IPS DF 6.9 (cell line): ENCODE measurements around the gene EFEMP1.

Source experiments
- DNase-seq: peaks from one replicate; pipeline ENCODE4 v3.0.0-alpha.2; 2013; ENCODE audit warnings: low read depth, low spot score
- H3K27ac ChIP-seq: one replicate; pipeline ENCODE4 v1.5.1; 2013; ENCODE audit warnings: low read length, control low read depth
- H3K27me3 ChIP-seq: 2 replicates; pipeline ENCODE4 v1.6.1; 2013; ENCODE audit warnings: mild to moderate bottlenecking, low read length; ENCODE audit not compliant: control insufficient read depth, insufficient read depth
- H3K36me3 ChIP-seq: 2 replicates; pipeline ENCODE4 v1.6.1; 2013; ENCODE audit warnings: low read length; ENCODE audit not compliant: control insufficient read depth, insufficient read depth
- H3K4me1 ChIP-seq: 2 replicates; pipeline ENCODE4 v1.6.1; 2013; ENCODE audit warnings: low read length; ENCODE audit not compliant: control insufficient read depth, insufficient read depth
- H3K4me3 ChIP-seq: 2 replicates; pipeline ENCODE4 v1.5.1; 2013; ENCODE audit warnings: mild to moderate bottlenecking, low read length
- H3K9me3 ChIP-seq: 2 replicates; pipeline ENCODE4 v1.6.1; 2013; ENCODE audit warnings: low read length, inconsistent platforms; ENCODE audit not compliant: control insufficient read depth, insufficient read depth
- WGBS: extraction: QIAGEN DNeasy Blood & Tissue Kit; methylation state at CpG from one replicate; pipeline ENCODE4 v1.1.7; 2013; ENCODE audit warnings: mixed read lengths, missing lambda C conversion rate; ENCODE audit not compliant: insufficient read length, insufficient coverage; 5-methylcytosine and 5-hydroxymethylcytosine counted together

Gene EFEMP1

DNA sequence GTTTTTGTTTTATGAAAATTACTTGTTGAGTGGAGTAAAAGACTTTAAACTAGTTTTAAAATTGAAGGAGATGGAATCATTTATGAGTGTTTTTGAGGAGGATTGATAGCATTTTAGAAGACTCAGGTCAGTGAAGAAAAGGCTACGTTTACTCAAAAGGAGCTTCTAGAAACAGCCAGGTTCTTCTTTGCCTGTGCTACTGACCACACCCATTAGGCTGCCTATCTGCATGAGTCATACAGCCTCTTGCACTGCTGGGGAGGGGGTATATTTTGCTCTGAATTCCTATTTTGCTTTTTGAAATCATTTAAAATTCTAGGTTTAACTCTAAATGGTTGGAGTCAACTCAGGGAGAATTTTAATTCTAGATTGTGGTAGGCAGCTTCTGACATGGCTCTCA, 22.3 kb downstream of the EFEMP1 start:
- DNase-seq, result no peak
- WGBS, result no CpG with 5 or more reads among the region's 1 CpG
- no peaks in the 10 kb centered on the region for H3K9me3 ChIP-seq
- H3K27ac ChIP-seq, result no peak overlapping the region
- H3K4me1 ChIP-seq, result no peaks in the 10 kb centered on the region
- H3K27me3 ChIP-seq, result no peaks in the 10 kb centered on the region
- H3K4me3 ChIP-seq, result no peak overlapping the region
- H3K36me3 ChIP-seq, result no peaks in the 10 kb centered on the region

DNA sequence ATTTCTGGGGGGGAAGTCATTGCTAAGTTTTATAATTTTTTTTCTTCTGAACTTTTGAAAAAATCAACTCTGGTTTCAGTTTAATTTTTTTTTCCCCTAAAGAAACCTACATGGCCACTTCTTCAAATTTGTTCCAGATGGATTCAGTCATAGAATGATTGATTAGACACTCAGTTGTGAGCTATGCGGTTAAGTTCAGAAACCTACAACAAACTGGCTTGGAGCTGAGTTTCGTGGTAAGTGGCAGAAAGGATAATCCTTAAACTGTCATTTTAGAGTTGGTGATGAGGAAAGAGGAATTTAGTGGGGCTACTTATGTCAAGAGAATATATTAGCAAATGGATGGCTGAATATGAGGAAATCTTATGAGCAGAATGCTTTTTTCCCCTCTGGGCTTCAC, 23.7 kb downstream of the EFEMP1 start:
- H3K4me1 ChIP-seq, result no peaks in the 10 kb centered on the region
- no peak overlapping the region for H3K27ac ChIP-seq
- H3K27me3 ChIP-seq, result no peaks in the 10 kb centered on the region
- no peak for DNase-seq
- no peak overlapping the region for H3K4me3 ChIP-seq
- H3K9me3 ChIP-seq, result no peaks in the 10 kb centered on the region
- no CpG with 5 or more reads among the region's 2 CpGs for WGBS
- H3K36me3 ChIP-seq, result no peaks in the 10 kb centered on the region

DNA sequence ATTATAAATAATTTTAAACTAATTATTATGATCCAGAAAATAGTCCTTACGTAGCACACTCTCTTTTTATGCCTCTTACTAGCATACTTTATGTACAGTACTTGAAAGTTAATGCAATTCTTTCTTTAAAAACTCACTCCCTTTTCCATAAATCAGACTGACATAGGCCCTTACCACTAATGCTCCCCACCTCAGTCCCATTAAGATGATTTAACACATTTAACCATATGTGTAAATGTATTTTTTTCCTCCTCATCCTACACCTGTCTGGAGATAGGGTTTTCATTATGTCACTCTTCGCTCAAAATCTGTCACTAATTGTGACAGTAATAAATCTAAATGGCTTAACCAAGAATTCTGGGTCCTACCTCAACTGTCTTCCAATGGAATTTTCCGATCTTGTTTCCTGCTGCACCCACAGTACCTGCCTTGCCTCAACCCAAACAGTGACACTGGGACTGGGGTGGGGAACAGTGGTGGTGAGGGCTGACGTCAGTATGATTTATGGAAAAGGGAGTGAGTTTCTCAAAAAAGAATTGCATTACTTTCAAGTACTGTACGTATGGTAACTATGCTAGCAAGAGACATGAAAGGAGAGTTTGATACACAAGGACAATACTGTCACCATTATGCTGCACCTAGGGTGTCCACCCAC, 25.1 kb downstream of the EFEMP1 start:
- no CpG with 5 or more reads among the region's 5 CpGs for WGBS
- Histone ChIP-seq H3K27ac (no peak overlapping the region), H3K27me3 (no peaks in the 10 kb centered on the region), H3K36me3 (no peaks in the 10 kb centered on the region), H3K4me1 (no peaks in the 10 kb centered on the region), H3K9me3 (no peaks in the 10 kb centered on the region), H3K4me3 (no peak overlapping the region)
- DNase-seq, result no peak

DNA sequence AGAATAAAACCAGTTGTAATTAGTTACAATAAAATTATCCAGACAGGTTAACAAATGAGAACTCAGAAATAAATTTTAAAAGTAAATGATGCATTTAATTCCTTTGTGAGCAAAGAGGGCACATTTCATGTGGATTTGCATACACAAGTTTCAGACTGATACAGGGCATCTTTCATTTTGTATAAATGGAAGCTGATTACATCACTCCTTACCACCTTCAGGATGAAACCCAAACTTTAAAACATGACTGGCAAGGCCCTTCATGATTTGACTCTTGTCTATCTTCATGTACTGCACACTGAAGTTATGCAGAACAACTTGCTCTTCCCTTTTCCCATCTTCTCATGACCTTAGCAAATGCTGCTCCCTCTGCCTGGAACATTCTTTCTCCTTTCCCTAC, 26.9 kb downstream of the EFEMP1 start:
- no peak overlapping the region for H3K27ac ChIP-seq
- no peaks in the 10 kb centered on the region for H3K4me1 ChIP-seq
- no peaks in the 10 kb centered on the region for H3K27me3 ChIP-seq
- H3K36me3 ChIP-seq, result no peaks in the 10 kb centered on the region
- no peaks in the 10 kb centered on the region for H3K9me3 ChIP-seq
- DNase-seq, result no peak
- H3K4me3 ChIP-seq, result no peak overlapping the region

DNA sequence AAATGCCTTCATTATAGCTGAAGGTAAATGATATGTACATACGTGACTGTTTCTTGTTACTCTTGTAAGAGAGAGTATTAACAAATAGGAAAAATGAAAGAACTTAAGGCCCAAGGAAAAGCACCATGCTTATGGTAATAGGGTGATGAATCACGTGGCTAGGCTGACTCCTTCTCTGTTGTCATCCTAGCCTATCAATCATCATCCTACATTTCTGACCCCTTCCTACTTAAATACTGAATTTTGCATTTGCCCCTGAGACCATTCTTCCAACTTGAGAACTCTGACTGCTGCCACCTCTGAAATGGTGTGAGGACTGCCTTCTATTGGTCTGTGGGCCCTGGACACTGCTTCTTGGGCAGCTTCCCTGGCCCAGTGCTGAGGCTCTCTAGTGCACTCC, 28.9 kb downstream of the EFEMP1 start:
- DNase-seq, result no peak
- no CpG with 5 or more reads among the region's 2 CpGs for WGBS
- Histone ChIP-seq H3K27me3 (no peaks in the 10 kb centered on the region), H3K9me3 (no peaks in the 10 kb centered on the region), H3K4me3 (no peak overlapping the region), H3K36me3 (no peaks in the 10 kb centered on the region), H3K4me1 (no peaks in the 10 kb centered on the region), H3K27ac (no peak overlapping the region)

DNA sequence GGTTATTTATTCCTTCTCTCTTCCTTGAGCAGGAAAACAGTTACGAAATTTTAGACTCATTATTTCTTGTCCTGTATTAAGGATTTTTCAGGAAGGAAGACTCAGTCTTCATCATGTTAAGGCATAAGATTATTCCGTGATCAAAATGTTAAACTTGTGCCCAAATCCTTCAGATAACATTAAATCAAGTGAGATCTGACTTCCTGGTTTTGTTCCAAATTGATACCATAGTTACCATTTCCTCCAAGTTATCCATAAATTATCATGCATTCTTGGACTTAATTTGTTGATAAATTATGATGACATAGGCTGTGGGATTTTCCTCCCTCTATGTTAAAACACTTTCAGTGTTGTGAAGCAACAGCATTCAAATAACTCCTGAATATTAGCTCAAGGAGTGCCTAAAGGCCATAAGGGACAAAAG, 31.9 kb downstream of the EFEMP1 start:
- WGBS, result no CpG with 5 or more reads among the region's 2 CpGs
- Histone ChIP-seq H3K9me3 (no peaks in the 10 kb centered on the region), H3K4me3 (no peak overlapping the region), H3K4me1 (peaks cover 1% of the 10 kb centered on the region; the same call in 1 of the 2 replicates), H3K36me3 (no peaks in the 10 kb centered on the region), H3K27me3 (no peaks in the 10 kb centered on the region), H3K27ac (no peak overlapping the region)
- DNase-seq, result no peak

DNA sequence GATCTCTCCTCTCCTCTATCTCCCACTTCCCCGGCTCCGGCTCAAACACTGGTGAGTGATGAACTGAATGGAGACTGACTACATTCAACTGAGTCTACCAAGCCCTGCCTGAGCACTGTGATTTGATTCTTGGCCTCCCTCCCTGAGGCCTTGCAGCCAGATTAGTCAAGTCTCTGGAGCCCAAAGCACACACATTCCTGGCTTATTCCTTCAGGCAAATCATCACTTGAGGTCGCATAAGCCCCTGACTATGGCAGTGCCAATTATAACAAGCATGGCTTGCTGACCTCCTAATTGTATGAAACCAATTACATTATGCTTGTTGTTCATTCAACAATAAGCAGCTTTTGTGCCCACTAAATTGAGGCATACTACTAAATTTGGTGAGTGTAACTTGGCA, 34.6 kb downstream of the EFEMP1 start:
- Histone ChIP-seq H3K4me3 (no peak overlapping the region), H3K36me3 (no peaks in the 10 kb centered on the region), H3K4me1 (peaks cover 1% of the 10 kb centered on the region; the same call in 1 of the 2 replicates), H3K27ac (no peak overlapping the region), H3K27me3 (no peaks in the 10 kb centered on the region), H3K9me3 (no peaks in the 10 kb centered on the region)
- no CpG with 5 or more reads among the region's 3 CpGs for WGBS
- no peak for DNase-seq

DNA sequence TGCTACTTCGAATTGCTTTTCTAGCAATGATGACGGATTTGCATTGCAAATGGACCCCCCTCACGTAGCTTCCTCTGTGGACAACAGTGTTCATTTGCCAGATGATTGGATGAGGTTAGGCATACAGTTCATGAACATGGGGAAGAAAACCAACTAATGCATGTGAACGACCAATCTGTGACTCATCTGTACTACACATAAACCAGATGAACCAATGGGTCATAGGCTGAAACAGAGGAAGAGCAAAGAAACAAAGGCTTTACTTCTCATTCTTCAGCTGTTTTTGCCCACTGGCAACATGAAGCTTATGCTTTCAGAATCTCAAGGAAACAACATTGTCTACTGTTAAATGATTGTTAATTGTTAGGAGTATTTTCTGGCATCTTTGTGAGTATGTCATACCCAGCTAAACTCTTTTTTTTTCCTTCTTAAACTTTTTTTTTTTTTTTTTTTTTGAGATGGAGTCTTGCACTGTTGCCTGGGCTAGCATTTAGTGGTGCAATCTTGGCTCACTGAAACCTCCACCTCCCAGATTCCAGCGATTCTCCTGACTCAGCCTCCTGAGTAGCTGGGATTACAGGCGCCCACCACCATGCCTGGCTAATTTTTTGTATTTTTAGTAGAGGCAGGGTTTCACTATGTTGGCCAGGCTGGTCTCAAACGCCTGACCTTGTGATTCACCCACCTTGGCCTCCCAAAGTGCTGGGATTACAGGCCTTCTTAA, 35.5 kb downstream of the EFEMP1 start:
- H3K27ac ChIP-seq, result no peak overlapping the region
- no peak for DNase-seq

DNA sequence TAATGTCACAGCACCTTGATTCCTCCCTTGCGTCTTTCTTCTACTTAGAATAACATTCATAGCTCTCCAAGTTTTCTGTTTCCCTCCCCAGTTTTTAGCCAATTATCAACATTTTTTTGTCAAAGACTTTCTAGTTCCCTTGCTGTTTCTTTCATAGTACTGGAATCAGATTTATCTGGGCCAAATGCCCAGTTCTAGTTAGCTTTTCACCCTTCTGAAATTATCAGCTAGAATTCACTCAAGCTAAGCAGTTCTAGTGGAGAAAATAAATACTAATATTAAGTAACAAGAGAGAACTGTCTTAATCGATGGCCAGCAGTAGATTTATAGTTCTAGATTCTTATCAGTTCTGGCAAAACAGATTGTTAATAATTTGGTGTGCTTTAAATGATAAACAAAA, 36.2 kb downstream of the EFEMP1 start:
- no peak overlapping the region for H3K27ac ChIP-seq
- H3K4me3 ChIP-seq, result no peak overlapping the region
- H3K9me3 ChIP-seq, result no peaks in the 10 kb centered on the region
- no peaks in the 10 kb centered on the region for H3K36me3 ChIP-seq
- no peak for DNase-seq
- no peaks in the 10 kb centered on the region for H3K27me3 ChIP-seq
- no CpG with 5 or more reads among the region's 2 CpGs for WGBS
- H3K4me1 ChIP-seq, result peaks cover 1% of the 10 kb centered on the region; the same call in 1 of the 2 replicates

More for the DNA sequence above, 35.5 kb downstream of the EFEMP1 start:
- no CpG with 5 or more reads among the region's 7 CpGs for WGBS
- H3K4me1 ChIP-seq, result peaks cover 1% of the 10 kb centered on the region; the same call in 1 of the 2 replicates
- H3K36me3 ChIP-seq, result no peaks in the 10 kb centered on the region
- no peak overlapping the region for H3K4me3 ChIP-seq
- H3K27me3 ChIP-seq, result no peaks in the 10 kb centered on the region
- no peaks in the 10 kb centered on the region for H3K9me3 ChIP-seq

DNA sequence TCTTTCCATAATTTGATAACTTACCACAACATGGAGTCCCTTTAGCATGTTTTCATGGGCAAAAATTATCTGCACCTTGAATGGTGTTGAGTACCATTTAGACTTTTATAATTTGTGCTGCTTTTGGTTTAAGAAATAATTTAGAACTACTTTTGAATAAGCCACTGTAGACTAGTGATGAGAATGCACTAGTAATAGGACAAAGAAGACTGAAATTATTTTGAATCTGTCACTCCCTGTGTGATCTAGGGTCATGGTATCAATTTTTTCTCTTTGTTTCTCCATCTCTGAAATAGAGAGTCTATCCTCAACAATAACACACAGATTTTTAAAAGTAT, 37.7 kb downstream of the EFEMP1 start:
- H3K4me1 ChIP-seq, result peaks cover 1% of the 10 kb centered on the region; the same call in 1 of the 2 replicates

More for the DNA sequence above, 37.7 kb downstream of the EFEMP1 start:
- Histone ChIP-seq H3K9me3 (no peaks in the 10 kb centered on the region), H3K27me3 (no peaks in the 10 kb centered on the region), H3K36me3 (no peaks in the 10 kb centered on the region), H3K4me3 (no peak overlapping the region), H3K27ac (no peak overlapping the region)
- no peak for DNase-seq
